Neural cell (in vitro differentiated cells): ENCODE measurements around the gene MAP2K4. TPM values are rescaled to one million over a fixed set of nuclear protein-coding genes. Genes with fewer than 3 reads are reported as not detected.

Experiments used
- H2AFZ ChIP-seq: fragments of 200-600, 300-800 bp; sonication (generic), shearing (Covaris generic); 2 replicates; pipeline ENCODE4 v1.6.0; 2014; ENCODE audit warnings: low read depth, mild to moderate bottlenecking, antibody characterized with exemption, low read length, moderate library complexity
- H3F3A ChIP-seq: fragments of 200-600 bp; shearing (Covaris generic); 2 replicates; pipeline ENCODE4 v1.6.1; 2016; ENCODE audit warnings: mild to moderate bottlenecking, moderate library complexity, mixed read lengths, antibody characterized with exemption, low read length; ENCODE audit not compliant: insufficient read depth, poor library complexity, severe bottlenecking
- H3K27ac ChIP-seq: fragments of 200-600, 300-800 bp; sonication (generic), shearing (Covaris generic); 2 replicates; pipeline ENCODE4 v1.5.1; 2014; ENCODE audit warnings: mild to moderate bottlenecking, low read length, moderate library complexity
- H3K27me3 ChIP-seq: fragments of 300-800, 200-600 bp; sonication (generic), shearing (Covaris generic); 2 replicates; pipeline ENCODE4 v1.6.0; 2014; ENCODE audit warnings: mild to moderate bottlenecking, low read depth, low read length, moderate library complexity; ENCODE audit not compliant: insufficient read depth
- H3K36me3 ChIP-seq: fragments of 300-800, 200-600 bp; sonication (generic), shearing (Covaris generic); 2 replicates; pipeline ENCODE4 v1.5.1; 2014; ENCODE audit warnings: mild to moderate bottlenecking, antibody characterized with exemption, low read length, moderate library complexity; ENCODE audit not compliant: insufficient read depth
- H3K4me2 ChIP-seq: fragments of 300-800, 200-600 bp; sonication (generic), shearing (Covaris generic); 2 replicates; pipeline ENCODE4 v1.6.0; 2014; ENCODE audit warnings: mild to moderate bottlenecking, low read length
- H3K4me3 ChIP-seq: fragments of 300-800, 200-600 bp; sonication (generic), shearing (Covaris generic); 2 replicates; pipeline ENCODE4 v1.5.1; 2014; ENCODE audit warnings: mild to moderate bottlenecking, low read length, moderate library complexity
- H3K79me2 ChIP-seq: fragments of 200-600 bp; shearing (Covaris generic); replicated peaks from 2 replicates; pipeline ENCODE4 v1.6.0; 2014; ENCODE audit warnings: mild to moderate bottlenecking, low read length, moderate library complexity; ENCODE audit not compliant: insufficient read depth
- H3K9ac ChIP-seq: fragments of 300-800, 200-600 bp; sonication (generic), shearing (Covaris generic); 2 replicates; pipeline ENCODE4 v1.6.1; 2016; ENCODE audit warnings: mild to moderate bottlenecking, low read length, mixed read lengths
- H3K9me2 ChIP-seq: fragments of 200-600 bp; shearing (Covaris generic); 2 replicates; pipeline ENCODE4 v1.6.1; 2016; ENCODE audit warnings: mild to moderate bottlenecking, low read length, mixed read lengths; ENCODE audit not compliant: insufficient read depth
- H3K9me3 ChIP-seq: fragments of 200-600, 300-800 bp; sonication (generic), shearing (Covaris generic); 2 replicates; pipeline ENCODE4 v1.6.1; 2016; ENCODE audit warnings: mild to moderate bottlenecking, mixed run types, low read length, moderate library complexity, mixed read lengths
- H4K20me1 ChIP-seq: fragments of 200-600 bp; shearing (Covaris generic); 2 replicates; pipeline ENCODE4 v1.6.1; 2016; ENCODE audit warnings: mild to moderate bottlenecking, mixed run types; ENCODE audit not compliant: insufficient read depth
- EP300 ChIP-seq: fragments of 450-650 bp; conservative IDR thresholded peaks from 2 replicates; pipeline ENCODE4 v1.6.1; 2014; ENCODE audit warnings: antibody characterized with exemption, mild to moderate bottlenecking, moderate library complexity; ENCODE audit not compliant: poor library complexity, severe bottlenecking
- EZH2 ChIP-seq: fragments of 200-600, 300-800 bp; shearing (Covaris generic), sonication (generic); IDR thresholded peaks from 2 replicates; pipeline ENCODE4 v1.6.1; 2014; ENCODE audit warnings: antibody characterized with exemption, low read length, borderline replicate concordance, mild to moderate bottlenecking; ENCODE audit not compliant: insufficient read depth, poor library complexity, severe bottlenecking
- MXI1 ChIP-seq: fragments of 450-650 bp; conservative IDR thresholded peaks from 2 replicates; pipeline ENCODE4 v1.6.1; 2014; ENCODE audit warnings: antibody characterized with exemption, mild to moderate bottlenecking; ENCODE audit not compliant: poor library complexity, severe bottlenecking
- POLR2AphosphoS5 ChIP-seq: IDR thresholded peaks from 2 replicates; pipeline ENCODE4 v1.6.1; 2012
- RAD21 ChIP-seq: fragments of 450-650 bp; conservative IDR thresholded peaks from 2 replicates; pipeline ENCODE4 v1.6.1; 2014; ENCODE audit warnings: antibody characterized with exemption, mild to moderate bottlenecking, moderate library complexity
- SMC3 ChIP-seq: fragments of 450-650 bp; conservative IDR thresholded peaks from 2 replicates; pipeline ENCODE4 v1.6.1; 2014; ENCODE audit warnings: antibody characterized with exemption, mild to moderate bottlenecking, moderate library complexity; ENCODE audit not compliant: poor library complexity
- TAF1 ChIP-seq: IDR thresholded peaks from 2 replicates; pipeline ENCODE4 v1.6.1; 2012; ENCODE audit warnings: low read depth
- polyA plus RNA-seq: library from polyadenylated mRNA; depleted of rRNA; stranded (reverse); fragments of >200 nt; gene quantifications from 2 replicates; pipeline ENCODE4 v1.2.3, GENCODE V29; 2014
- TF ChIP-seq, protein P1 (sequence below): fragments of 450-650 bp; IDR thresholded peaks from 2 replicates; pipeline ENCODE4 v1.5.1; 2014; ENCODE audit warnings: antibody characterized with exemption, mild to moderate bottlenecking, moderate library complexity; ENCODE audit not compliant: poor library complexity, severe bottlenecking
- TF ChIP-seq, protein P2 (sequence below): IDR thresholded peaks from 2 replicates; pipeline ENCODE4 v1.6.1; 2012; ENCODE audit warnings: borderline replicate concordance

Gene MAP2K4
- polyA plus RNA-seq, 1 donor from 2014 or later = 78.4 TPM

DNA sequence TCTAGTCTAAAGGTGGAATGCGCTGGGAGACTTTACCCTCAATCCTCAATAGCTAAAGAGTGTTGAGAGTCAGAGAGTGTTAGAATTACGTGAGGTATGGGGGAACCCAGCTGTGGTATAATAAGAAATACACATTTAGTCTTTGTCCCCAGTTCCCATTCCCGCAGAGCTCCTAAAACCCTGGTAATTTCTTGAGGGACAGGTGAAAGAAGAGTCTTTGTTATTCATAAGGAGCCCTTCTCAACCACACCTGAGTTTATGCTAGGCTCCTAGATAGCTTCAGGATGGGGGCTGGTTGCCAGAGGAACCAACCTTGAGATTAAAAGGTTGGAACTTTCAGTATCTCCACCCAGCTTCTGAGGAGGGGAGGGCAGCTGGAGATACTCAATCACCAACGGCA is 29.2 kb upstream of the MAP2K4 start:
- H3K4me2 ChIP-seq = no peak overlapping the region
- H3K9ac ChIP-seq = no peak overlapping the region
- H3K27ac ChIP-seq = no peak overlapping the region
- no peaks in the 10 kb centered on the region for H4K20me1 ChIP-seq
- no peaks in the 10 kb centered on the region for H3K9me2 ChIP-seq
- H3K36me3 ChIP-seq = no peaks in the 10 kb centered on the region
- peaks cover 8% of the 10 kb centered on the region for H3K79me2 ChIP-seq
- no peaks in the 10 kb centered on the region for H3F3A ChIP-seq
- H3K4me3 ChIP-seq = no peak overlapping the region
- no peaks in the 10 kb centered on the region for H3K27me3 ChIP-seq
- H3K9me3 ChIP-seq = no peaks in the 10 kb centered on the region
- H2AFZ ChIP-seq = no peak overlapping the region
- TF ChIP-seq, protein P1, sequence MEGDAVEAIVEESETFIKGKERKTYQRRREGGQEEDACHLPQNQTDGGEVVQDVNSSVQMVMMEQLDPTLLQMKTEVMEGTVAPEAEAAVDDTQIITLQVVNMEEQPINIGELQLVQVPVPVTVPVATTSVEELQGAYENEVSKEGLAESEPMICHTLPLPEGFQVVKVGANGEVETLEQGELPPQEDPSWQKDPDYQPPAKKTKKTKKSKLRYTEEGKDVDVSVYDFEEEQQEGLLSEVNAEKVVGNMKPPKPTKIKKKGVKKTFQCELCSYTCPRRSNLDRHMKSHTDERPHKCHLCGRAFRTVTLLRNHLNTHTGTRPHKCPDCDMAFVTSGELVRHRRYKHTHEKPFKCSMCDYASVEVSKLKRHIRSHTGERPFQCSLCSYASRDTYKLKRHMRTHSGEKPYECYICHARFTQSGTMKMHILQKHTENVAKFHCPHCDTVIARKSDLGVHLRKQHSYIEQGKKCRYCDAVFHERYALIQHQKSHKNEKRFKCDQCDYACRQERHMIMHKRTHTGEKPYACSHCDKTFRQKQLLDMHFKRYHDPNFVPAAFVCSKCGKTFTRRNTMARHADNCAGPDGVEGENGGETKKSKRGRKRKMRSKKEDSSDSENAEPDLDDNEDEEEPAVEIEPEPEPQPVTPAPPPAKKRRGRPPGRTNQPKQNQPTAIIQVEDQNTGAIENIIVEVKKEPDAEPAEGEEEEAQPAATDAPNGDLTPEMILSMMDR = no peak
- no peak for TF ChIP-seq EP300
- TF ChIP-seq POLR2AphosphoS5 = no peak
- TF ChIP-seq RAD21 = no peak
- TF ChIP-seq SMC3 = no peak
- TF ChIP-seq, protein P2, sequence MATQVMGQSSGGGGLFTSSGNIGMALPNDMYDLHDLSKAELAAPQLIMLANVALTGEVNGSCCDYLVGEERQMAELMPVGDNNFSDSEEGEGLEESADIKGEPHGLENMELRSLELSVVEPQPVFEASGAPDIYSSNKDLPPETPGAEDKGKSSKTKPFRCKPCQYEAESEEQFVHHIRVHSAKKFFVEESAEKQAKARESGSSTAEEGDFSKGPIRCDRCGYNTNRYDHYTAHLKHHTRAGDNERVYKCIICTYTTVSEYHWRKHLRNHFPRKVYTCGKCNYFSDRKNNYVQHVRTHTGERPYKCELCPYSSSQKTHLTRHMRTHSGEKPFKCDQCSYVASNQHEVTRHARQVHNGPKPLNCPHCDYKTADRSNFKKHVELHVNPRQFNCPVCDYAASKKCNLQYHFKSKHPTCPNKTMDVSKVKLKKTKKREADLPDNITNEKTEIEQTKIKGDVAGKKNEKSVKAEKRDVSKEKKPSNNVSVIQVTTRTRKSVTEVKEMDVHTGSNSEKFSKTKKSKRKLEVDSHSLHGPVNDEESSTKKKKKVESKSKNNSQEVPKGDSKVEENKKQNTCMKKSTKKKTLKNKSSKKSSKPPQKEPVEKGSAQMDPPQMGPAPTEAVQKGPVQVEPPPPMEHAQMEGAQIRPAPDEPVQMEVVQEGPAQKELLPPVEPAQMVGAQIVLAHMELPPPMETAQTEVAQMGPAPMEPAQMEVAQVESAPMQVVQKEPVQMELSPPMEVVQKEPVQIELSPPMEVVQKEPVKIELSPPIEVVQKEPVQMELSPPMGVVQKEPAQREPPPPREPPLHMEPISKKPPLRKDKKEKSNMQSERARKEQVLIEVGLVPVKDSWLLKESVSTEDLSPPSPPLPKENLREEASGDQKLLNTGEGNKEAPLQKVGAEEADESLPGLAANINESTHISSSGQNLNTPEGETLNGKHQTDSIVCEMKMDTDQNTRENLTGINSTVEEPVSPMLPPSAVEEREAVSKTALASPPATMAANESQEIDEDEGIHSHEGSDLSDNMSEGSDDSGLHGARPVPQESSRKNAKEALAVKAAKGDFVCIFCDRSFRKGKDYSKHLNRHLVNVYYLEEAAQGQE = no peak
- TF ChIP-seq TAF1 = no peak
- no peak for TF ChIP-seq MXI1
- TF ChIP-seq EZH2 = no peak

DNA sequence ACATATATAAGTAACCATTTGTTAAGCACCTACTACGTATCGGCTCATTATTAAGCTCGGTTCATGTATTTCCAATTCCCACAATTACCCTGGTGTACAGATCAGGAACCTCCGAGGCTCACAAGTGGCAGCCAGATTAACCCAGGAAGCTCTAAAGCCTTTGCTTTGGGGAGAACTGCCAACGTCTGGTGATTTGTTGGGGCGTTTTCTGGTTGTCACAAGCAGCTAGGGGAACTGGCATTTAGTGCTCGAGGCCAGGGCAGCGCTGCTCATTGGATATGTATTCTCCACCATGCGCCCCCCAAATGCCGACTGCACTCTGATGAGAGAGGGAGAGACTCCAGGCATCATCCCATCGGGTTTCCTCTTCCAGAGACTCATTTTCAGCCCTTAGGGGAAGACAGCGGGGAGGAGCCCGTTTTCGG is 23.9 kb upstream of the MAP2K4 start:
- Histone ChIP-seq H3K9me3 (no peaks in the 10 kb centered on the region), H4K20me1 (no peaks in the 10 kb centered on the region), H3K27ac (peak overlapping the region; percentile 98), H2AFZ (peak overlapping the region; percentile 73), H3F3A (no peaks in the 10 kb centered on the region), H3K36me3 (no peaks in the 10 kb centered on the region), H3K9ac (peak overlapping the region; percentile 88), H3K9me2 (no peaks in the 10 kb centered on the region), H3K4me3 (peak overlapping the region; percentile 88), H3K4me2 (peak overlapping the region; percentile 63), H3K27me3 (no peaks in the 10 kb centered on the region), H3K79me2 (peaks cover 8% of the 10 kb centered on the region)
- TF ChIP-seq, protein P1 = no peak
- TF ChIP-seq, protein P2 = no peak
- no peak for TF ChIP-seq MXI1
- no peak for TF ChIP-seq RAD21
- no peak for TF ChIP-seq EZH2
- TF ChIP-seq TAF1 = no peak
- no peak for TF ChIP-seq EP300
- TF ChIP-seq SMC3 = no peak
- no peak for TF ChIP-seq POLR2AphosphoS5
